ENCODE data around the gene NPEPL1. TPM values are rescaled to one million over a fixed set of nuclear protein-coding genes. Genes with fewer than 3 reads are reported as not detected.

The NPEPL1 gene
- total RNA-seq, 2 donors from 2014 or later = 14.7 to 20.6 TPM

- Histone ChIP-seq H3K9ac (ENCODE audit: low read depth in 2 of 2, low read length in 2 of 2) (no peak overlapping the region), H3K4me3 (no peak overlapping the region), H3K27me3 (no peaks in the 10 kb centered on the region), H3K36me3 (no peaks in the 10 kb centered on the region), H3K27ac (no peak overlapping the region), H3K4me1 (no peaks in the 10 kb centered on the region), H3K9me3 (no peaks in the 10 kb centered on the region)
- TF ChIP-seq, protein P1, sequence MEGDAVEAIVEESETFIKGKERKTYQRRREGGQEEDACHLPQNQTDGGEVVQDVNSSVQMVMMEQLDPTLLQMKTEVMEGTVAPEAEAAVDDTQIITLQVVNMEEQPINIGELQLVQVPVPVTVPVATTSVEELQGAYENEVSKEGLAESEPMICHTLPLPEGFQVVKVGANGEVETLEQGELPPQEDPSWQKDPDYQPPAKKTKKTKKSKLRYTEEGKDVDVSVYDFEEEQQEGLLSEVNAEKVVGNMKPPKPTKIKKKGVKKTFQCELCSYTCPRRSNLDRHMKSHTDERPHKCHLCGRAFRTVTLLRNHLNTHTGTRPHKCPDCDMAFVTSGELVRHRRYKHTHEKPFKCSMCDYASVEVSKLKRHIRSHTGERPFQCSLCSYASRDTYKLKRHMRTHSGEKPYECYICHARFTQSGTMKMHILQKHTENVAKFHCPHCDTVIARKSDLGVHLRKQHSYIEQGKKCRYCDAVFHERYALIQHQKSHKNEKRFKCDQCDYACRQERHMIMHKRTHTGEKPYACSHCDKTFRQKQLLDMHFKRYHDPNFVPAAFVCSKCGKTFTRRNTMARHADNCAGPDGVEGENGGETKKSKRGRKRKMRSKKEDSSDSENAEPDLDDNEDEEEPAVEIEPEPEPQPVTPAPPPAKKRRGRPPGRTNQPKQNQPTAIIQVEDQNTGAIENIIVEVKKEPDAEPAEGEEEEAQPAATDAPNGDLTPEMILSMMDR (IDR thresholded peaks at IDR 0.05) = no peak
- peak; percentile 13 for DNase-seq
- intact Hi-C loops (cut with DNase I) = no loop called here
Measured at GRCh38 chr20:58706975-58707681, 14.5 kb downstream of the NPEPL1 start.

- DNase-seq = peak; percentile 7
- TF ChIP-seq, protein P1 (IDR thresholded peaks at IDR 0.05) = no peak
- Histone ChIP-seq H3K9ac (ENCODE audit: low read depth in 2 of 2, low read length in 2 of 2) (no peak overlapping the region), H3K4me3 (no peak overlapping the region), H3K27ac (no peak overlapping the region), H3K27me3 (no peaks in the 10 kb centered on the region), H3K36me3 (no peaks in the 10 kb centered on the region), H3K4me1 (no peaks in the 10 kb centered on the region), H3K9me3 (no peaks in the 10 kb centered on the region)
- intact Hi-C loops (cut with DNase I) = no loop called here
Measured at GRCh38 chr20:58707770-58708169, 15.2 kb downstream of the NPEPL1 start.

DNA sequence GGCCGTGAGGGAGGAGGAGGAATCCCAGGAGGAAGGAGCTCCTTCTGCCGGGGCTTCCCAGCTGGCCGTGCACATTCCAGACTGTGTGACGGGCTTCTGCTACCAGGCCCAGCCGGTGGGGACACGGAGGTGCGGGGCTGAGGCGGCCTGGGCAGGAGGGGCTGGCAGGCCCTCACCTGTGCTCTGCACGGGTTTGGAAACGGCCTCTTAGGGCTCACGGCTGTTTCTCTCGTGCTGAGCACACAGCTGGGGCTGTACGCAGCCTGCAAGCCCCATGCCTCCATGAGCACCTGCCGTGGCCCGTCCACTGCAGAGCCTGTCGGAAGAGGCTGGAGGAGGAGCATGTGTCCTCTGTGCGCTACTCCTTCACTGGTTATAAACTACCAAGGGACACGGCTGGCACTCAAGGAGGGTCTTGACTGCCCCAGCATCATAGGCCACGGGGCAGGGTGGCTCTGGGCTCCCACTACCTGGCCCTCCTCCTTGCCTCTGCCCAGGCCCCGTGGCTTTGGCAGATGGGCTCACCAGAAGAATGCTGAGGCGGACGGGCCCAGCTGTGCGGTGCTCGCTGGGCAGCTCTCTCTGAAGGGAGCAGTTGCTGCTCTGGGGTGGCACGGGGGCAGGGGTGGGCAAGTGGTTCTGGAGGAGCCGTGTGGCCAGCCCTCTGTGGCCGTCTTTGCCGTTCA lies 15.8 kb downstream of the NPEPL1 start:
- TF ChIP-seq, protein P1 (IDR thresholded peaks at IDR 0.05) = no peak
- H3K27ac ChIP-seq = no peak overlapping the region
- no peaks in the 10 kb centered on the region for H3K4me1 ChIP-seq
- peak; percentile 10 for DNase-seq
- no peaks in the 10 kb centered on the region for H3K27me3 ChIP-seq
- H3K9me3 ChIP-seq = no peaks in the 10 kb centered on the region
- no peak overlapping the region for H3K4me3 ChIP-seq
- no peaks in the 10 kb centered on the region for H3K36me3 ChIP-seq
- intact Hi-C loops (cut with DNase I) = no loop called here
- no peak overlapping the region for H3K9ac ChIP-seq (ENCODE audit: low read depth in 2 of 2, low read length in 2 of 2)

DNA sequence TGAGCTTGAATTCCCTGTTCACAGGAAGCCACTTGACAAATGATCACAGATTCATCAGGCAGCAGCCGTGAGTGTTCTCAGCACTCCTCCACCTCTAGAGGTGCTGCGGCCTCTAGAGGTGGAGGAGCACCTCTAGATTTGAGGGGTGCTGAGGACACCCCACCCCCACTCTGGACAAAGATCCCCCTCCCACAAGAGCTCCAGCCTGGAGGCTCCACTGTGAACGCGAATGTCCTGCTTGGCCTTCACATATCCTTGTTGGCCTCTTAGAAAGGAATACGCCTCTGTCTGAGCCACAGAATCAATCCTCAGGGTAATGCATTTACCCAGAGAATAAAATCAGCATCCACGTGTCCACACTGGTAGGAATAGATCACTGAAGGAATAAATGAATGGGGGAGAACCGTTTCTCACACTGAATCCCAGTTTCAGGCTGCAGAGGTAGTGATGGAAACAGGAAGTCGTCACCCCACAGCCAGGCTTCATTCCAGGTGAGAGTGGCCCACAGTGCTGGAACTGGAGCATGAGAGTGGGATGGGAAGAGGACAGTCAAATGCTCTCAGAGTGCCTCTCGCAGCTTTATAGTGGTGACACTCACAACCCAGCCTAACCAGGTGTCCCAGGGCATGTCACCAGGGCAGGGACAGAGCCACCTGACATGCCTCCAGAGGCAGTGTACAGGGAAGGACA lies 16.6 kb downstream of the NPEPL1 start:
- TF ChIP-seq, protein P1 (IDR thresholded peaks at IDR 0.05) = no peak
- intact Hi-C loops (cut with DNase I) = no loop called here
- no peak overlapping the region for H3K27ac ChIP-seq
- H3K27me3 ChIP-seq = no peaks in the 10 kb centered on the region
- H3K9ac ChIP-seq (ENCODE audit: low read depth in 2 of 2, low read length in 2 of 2) = no peak overlapping the region
- peak; percentile 7 for DNase-seq
- H3K4me3 ChIP-seq = no peak overlapping the region
- H3K9me3 ChIP-seq = no peaks in the 10 kb centered on the region
- no peaks in the 10 kb centered on the region for H3K4me1 ChIP-seq
- H3K36me3 ChIP-seq = no peaks in the 10 kb centered on the region

DNA sequence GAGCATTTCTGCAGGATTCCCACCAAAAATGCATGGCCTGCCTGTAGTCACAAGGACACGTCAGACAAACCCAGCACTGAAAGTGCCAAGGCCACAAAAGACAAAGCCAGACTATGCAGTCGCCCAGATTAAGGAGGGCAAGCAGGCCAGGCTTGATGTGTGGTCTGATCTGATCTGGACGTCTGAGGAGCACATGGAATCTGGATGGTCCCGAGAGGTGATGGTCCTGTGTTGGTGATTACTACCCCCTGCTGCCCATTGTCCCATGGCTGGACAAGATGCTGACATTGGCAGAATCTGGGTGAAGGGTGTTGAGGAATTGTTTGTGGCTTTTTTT lies 17.1 kb downstream of the NPEPL1 start:
- no peaks in the 10 kb centered on the region for H3K27me3 ChIP-seq
- no peaks in the 10 kb centered on the region for H3K9me3 ChIP-seq
- H3K36me3 ChIP-seq = no peaks in the 10 kb centered on the region
- no peak overlapping the region for H3K4me3 ChIP-seq
- DNase-seq = no peak
- intact Hi-C loops (cut with DNase I) = no loop called here
- TF ChIP-seq, protein P1 (IDR thresholded peaks at IDR 0.05) = no peak
- no peak overlapping the region for H3K27ac ChIP-seq
- no peaks in the 10 kb centered on the region for H3K4me1 ChIP-seq
- no peak overlapping the region for H3K9ac ChIP-seq (ENCODE audit: low read depth in 2 of 2, low read length in 2 of 2)
